Neural progenitor cell (in vitro differentiated cells): ENCODE data around the gene TYSND1. TPM values are rescaled to one million over a fixed set of nuclear protein-coding genes. Genes with fewer than 3 reads are reported as not detected.

ENCODE experiments used
- DNase-seq: peaks from one replicate; pipeline ENCODE4 v3.0.0-alpha.2; 2016; ENCODE audit warnings: low spot score
- H2AFZ ChIP-seq: fragments of 200-600 bp; sonication (generic); replicated peaks from 2 replicates; pipeline ENCODE4 v1.6.1; 2016; ENCODE audit warnings: antibody characterized with exemption
- H3F3A ChIP-seq: fragments of 200-600 bp; sonication (generic); 2 replicates; pipeline ENCODE4 v1.6.1; 2016; ENCODE audit warnings: antibody characterized with exemption, low read depth
- H3K27ac ChIP-seq: fragments of 200-600 bp; sonication (generic); 2 replicates; pipeline ENCODE4 v1.5.1; 2016; ENCODE audit warnings: mild to moderate bottlenecking
- H3K27me3 ChIP-seq: fragments of 200-600 bp; sonication (generic); 2 replicates; pipeline ENCODE4 v1.6.1; 2016; ENCODE audit warnings: mild to moderate bottlenecking, moderate library complexity
- H3K36me3 ChIP-seq: fragments of 200-600 bp; sonication (generic); 2 replicates; pipeline ENCODE4 v1.5.1; 2016
- H3K4me1 ChIP-seq: fragments of 200-600 bp; sonication (generic); 2 replicates; pipeline ENCODE4 v1.6.1; 2016; ENCODE audit warnings: mixed run types
- H3K4me2 ChIP-seq: fragments of 200-600 bp; sonication (generic); 2 replicates; pipeline ENCODE4 v1.6.1; 2016
- H3K4me3 ChIP-seq: fragments of 200-600 bp; sonication (generic); 2 replicates; pipeline ENCODE4 v1.5.1; 2016
- H3K79me2 ChIP-seq: fragments of 200-600 bp; sonication (generic); 2 replicates; pipeline ENCODE4 v1.6.1; 2016; ENCODE audit warnings: low read depth
- H3K9ac ChIP-seq: fragments of 200-600 bp; sonication (generic); 2 replicates; pipeline ENCODE4 v1.6.1; 2016
- H3K9me3 ChIP-seq: fragments of 200-600 bp; sonication (generic); 2 replicates; pipeline ENCODE4 v1.5.1; 2016; ENCODE audit warnings: low read depth
- H4K20me1 ChIP-seq: fragments of 200-600 bp; sonication (generic); 2 replicates; pipeline ENCODE4 v1.6.1; 2016; ENCODE audit warnings: low read depth
- H3K27ac Mint-ChIP-seq: 3 replicates; pipeline ENCODE4 v1.8.0; 2021; ENCODE audit warnings: mixed read lengths
- H3K27me3 Mint-ChIP-seq: 2 replicates; pipeline ENCODE4 v1.8.0; 2022; ENCODE audit warnings: low read depth, mild to moderate bottlenecking, inconsistent platforms, moderate library complexity, mixed read lengths; ENCODE audit not compliant: insufficient read depth
- H3K36me3 Mint-ChIP-seq: 3 replicates; pipeline ENCODE4 v1.8.0; 2021; ENCODE audit warnings: mixed read lengths
- H3K4me1 Mint-ChIP-seq: 3 replicates; pipeline ENCODE4 v1.8.0; 2021; ENCODE audit warnings: mixed read lengths
- H3K4me3 Mint-ChIP-seq: 3 replicates; pipeline ENCODE4 v1.8.0; 2021; ENCODE audit warnings: mild to moderate bottlenecking, moderate library complexity, mixed read lengths
- H3K9me3 Mint-ChIP-seq: 3 replicates; pipeline ENCODE4 v1.8.0; 2020; ENCODE audit warnings: mixed read lengths
- EZH2 ChIP-seq: fragments of 200-600 bp; sonication (generic); IDR thresholded peaks from 2 replicates; pipeline ENCODE4 v1.6.1; 2017; ENCODE audit warnings: antibody characterized with exemption, mild to moderate bottlenecking, moderate library complexity
- EZH2phosphoT487 ChIP-seq: fragments of 200-600 bp; sonication (generic); IDR thresholded peaks from 2 replicates; pipeline ENCODE4 v1.6.1; 2017; ENCODE audit warnings: antibody characterized with exemption
- total RNA-seq: library from RNA; depleted of rRNA; stranded (reverse); fragments of >200 nt; gene quantifications from 2 replicates; pipeline ENCODE4 v1.2.3, GENCODE V29; 2015; ENCODE audit warnings: low replicate concordance
- TF ChIP-seq, protein P1 (sequence below): fragments of 200-600 bp; sonication (generic); IDR thresholded peaks from 2 replicates; pipeline ENCODE4 v1.5.1; 2017; ENCODE audit warnings: antibody characterized with exemption, mild to moderate bottlenecking

TYSND1 gene
- total RNA-seq, 1 donor from 2014 or later, result 7.7 TPM

GRCh38 chr10:70158113-70158512 lies 11.6 kb upstream of the TYSND1 start:
- H3K4me3 ChIP-seq, result no peak overlapping the region
- no peak overlapping the region for H3K27ac ChIP-seq
- peaks cover 11% of the 10 kb centered on the region for H3K4me1 ChIP-seq
- no peaks in the 10 kb centered on the region for H3K27me3 Mint-ChIP-seq
- peaks cover 47% of the 10 kb centered on the region for H3K79me2 ChIP-seq
- peaks cover 13% of the 10 kb centered on the region for H3K36me3 ChIP-seq
- no peak for DNase-seq
- no peaks in the 10 kb centered on the region for H3K9me3 ChIP-seq
- H4K20me1 ChIP-seq, result peaks cover 57% of the 10 kb centered on the region
- no peak overlapping the region for H3K4me2 ChIP-seq
- no peak overlapping the region for H3K4me3 Mint-ChIP-seq
- TF ChIP-seq, protein P1, sequence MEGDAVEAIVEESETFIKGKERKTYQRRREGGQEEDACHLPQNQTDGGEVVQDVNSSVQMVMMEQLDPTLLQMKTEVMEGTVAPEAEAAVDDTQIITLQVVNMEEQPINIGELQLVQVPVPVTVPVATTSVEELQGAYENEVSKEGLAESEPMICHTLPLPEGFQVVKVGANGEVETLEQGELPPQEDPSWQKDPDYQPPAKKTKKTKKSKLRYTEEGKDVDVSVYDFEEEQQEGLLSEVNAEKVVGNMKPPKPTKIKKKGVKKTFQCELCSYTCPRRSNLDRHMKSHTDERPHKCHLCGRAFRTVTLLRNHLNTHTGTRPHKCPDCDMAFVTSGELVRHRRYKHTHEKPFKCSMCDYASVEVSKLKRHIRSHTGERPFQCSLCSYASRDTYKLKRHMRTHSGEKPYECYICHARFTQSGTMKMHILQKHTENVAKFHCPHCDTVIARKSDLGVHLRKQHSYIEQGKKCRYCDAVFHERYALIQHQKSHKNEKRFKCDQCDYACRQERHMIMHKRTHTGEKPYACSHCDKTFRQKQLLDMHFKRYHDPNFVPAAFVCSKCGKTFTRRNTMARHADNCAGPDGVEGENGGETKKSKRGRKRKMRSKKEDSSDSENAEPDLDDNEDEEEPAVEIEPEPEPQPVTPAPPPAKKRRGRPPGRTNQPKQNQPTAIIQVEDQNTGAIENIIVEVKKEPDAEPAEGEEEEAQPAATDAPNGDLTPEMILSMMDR, result no peak
- TF ChIP-seq EZH2phosphoT487, result no peak
- no peak for TF ChIP-seq EZH2
- H3K36me3 Mint-ChIP-seq, result peaks cover 21% of the 10 kb centered on the region
- H3F3A ChIP-seq, result peaks cover 15% of the 10 kb centered on the region
- no peak overlapping the region for H3K9ac ChIP-seq
- no peaks in the 10 kb centered on the region for H3K27me3 ChIP-seq
- no peak overlapping the region for H3K27ac Mint-ChIP-seq
- no peak overlapping the region for H2AFZ ChIP-seq
- no peaks in the 10 kb centered on the region for H3K9me3 Mint-ChIP-seq
- H3K4me1 Mint-ChIP-seq, result peaks cover 6% of the 10 kb centered on the region

GRCh38 chr10:70155255-70155838 lies 8.8 kb upstream of the TYSND1 start:
- no peak overlapping the region for H2AFZ ChIP-seq
- no peaks in the 10 kb centered on the region for H3K9me3 Mint-ChIP-seq
- DNase-seq, result no peak
- H3K27ac Mint-ChIP-seq, result no peak overlapping the region
- peaks cover 15% of the 10 kb centered on the region for H3F3A ChIP-seq
- H3K27ac ChIP-seq, result no peak overlapping the region
- H3K4me1 Mint-ChIP-seq, result no peaks in the 10 kb centered on the region
- no peak overlapping the region for H3K4me2 ChIP-seq
- H3K36me3 ChIP-seq, result peaks cover 18% of the 10 kb centered on the region
- no peak overlapping the region for H3K4me3 Mint-ChIP-seq
- H3K4me3 ChIP-seq, result no peak overlapping the region
- no peaks in the 10 kb centered on the region for H3K27me3 ChIP-seq
- H3K27me3 Mint-ChIP-seq, result no peaks in the 10 kb centered on the region
- H3K4me1 ChIP-seq, result peaks cover 11% of the 10 kb centered on the region
- no peak overlapping the region for H3K9ac ChIP-seq
- H3K36me3 Mint-ChIP-seq, result peaks cover 32% of the 10 kb centered on the region
- peaks cover 22% of the 10 kb centered on the region for H3K79me2 ChIP-seq
- H3K9me3 ChIP-seq, result no peaks in the 10 kb centered on the region
- H4K20me1 ChIP-seq, result peaks cover 31% of the 10 kb centered on the region
- TF ChIP-seq, protein P1, result no peak
- TF ChIP-seq EZH2 (no peak), EZH2phosphoT487 (no peak)

DNA sequence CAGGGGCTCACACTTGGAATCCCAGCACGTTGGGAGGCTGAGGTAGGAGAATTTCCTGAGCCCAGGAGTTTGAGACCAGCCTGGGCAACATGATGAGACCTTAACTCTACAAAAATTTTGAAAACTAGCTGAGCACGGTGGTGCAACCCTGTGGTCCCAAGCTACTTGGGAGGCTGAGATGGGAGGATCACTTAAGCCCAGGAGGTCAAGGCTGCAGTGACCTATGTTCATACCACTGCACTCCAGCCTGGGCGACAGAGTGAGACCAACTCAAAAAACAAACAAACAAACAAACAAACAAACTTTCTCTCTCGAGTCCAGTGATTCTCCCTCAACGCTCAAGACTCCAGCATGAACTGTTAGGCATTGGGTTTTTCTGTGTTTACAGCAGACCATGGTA lies 2.0 kb upstream of the TYSND1 start:
- no peaks in the 10 kb centered on the region for H3K27me3 ChIP-seq
- no peak for DNase-seq
- no peaks in the 10 kb centered on the region for H3K9me3 ChIP-seq
- Mint-ChIP-seq H3K27ac (peak overlapping the region; percentile 39), H3K4me3 (no peak overlapping the region), H3K36me3 (peaks cover 18% of the 10 kb centered on the region), H3K27me3 (peaks cover 4% of the 10 kb centered on the region), H3K9me3 (no peaks in the 10 kb centered on the region), H3K4me1 (peaks cover 20% of the 10 kb centered on the region)
- H3K4me3 ChIP-seq, result no peak overlapping the region
- no peak overlapping the region for H3K9ac ChIP-seq
- no peak overlapping the region for H2AFZ ChIP-seq
- peaks cover 15% of the 10 kb centered on the region for H3F3A ChIP-seq
- peaks cover 10% of the 10 kb centered on the region for H3K79me2 ChIP-seq
- TF ChIP-seq EZH2, result no peak
- TF ChIP-seq, protein P1, result no peak
- no peak for TF ChIP-seq EZH2phosphoT487
- peaks cover 9% of the 10 kb centered on the region for H3K36me3 ChIP-seq
- peaks cover 15% of the 10 kb centered on the region for H4K20me1 ChIP-seq
- no peak overlapping the region for H3K4me2 ChIP-seq
- peaks cover 4% of the 10 kb centered on the region for H3K4me1 ChIP-seq
- no peak overlapping the region for H3K27ac ChIP-seq
